Natural killer cell (primary cell): ENCODE measurements around the gene CDC123. TPM values are rescaled to one million over a fixed set of nuclear protein-coding genes. Genes with fewer than 3 reads are reported as not detected.

ENCODE experiments used
- ATAC-seq, 3 donors: fragments of 150-1000 bp in 2 of 3; fragments of 200-7000 bp in 1 of 3; cut with Tn5 transposase; 1 replicate in 1 of 3; 2 replicates in 2 of 3; pipeline ENCODE4 v1.10.0; 2021; ENCODE audit warnings: mild to moderate bottlenecking in 2 of 3, moderate library complexity in 2 of 3
- DNase-seq, 2 donors: peaks; one replicate each; pipeline versions ENCODE4 v3.0.0 to v3.0.0-alpha.2; 2013 to 2021; ENCODE audit warnings: mixed read lengths in 1 of 2
- H3K27ac ChIP-seq: one replicate; pipeline ENCODE4 v1.5.1; 2013; ENCODE audit warnings: mild to moderate bottlenecking, low read length
- H3K27me3 ChIP-seq: one replicate; pipeline ENCODE4 v1.6.1; 2013; ENCODE audit warnings: low read length; ENCODE audit not compliant: control insufficient read depth, insufficient read depth
- H3K36me3 ChIP-seq: one replicate; pipeline ENCODE4 v1.6.1; 2013; ENCODE audit warnings: low read length; ENCODE audit not compliant: control insufficient read depth, insufficient read depth
- H3K4me1 ChIP-seq: one replicate; pipeline ENCODE4 v1.6.1; 2013; ENCODE audit warnings: low read length; ENCODE audit not compliant: control insufficient read depth, insufficient read depth
- H3K4me3 ChIP-seq: one replicate; pipeline ENCODE4 v1.5.1; 2013; ENCODE audit warnings: low read length
- H3K9me3 ChIP-seq: one replicate; pipeline ENCODE4 v1.6.1; 2013; ENCODE audit warnings: low read length; ENCODE audit not compliant: control insufficient read depth, insufficient read depth
- H3K27ac Mint-ChIP-seq, 2 donors: one replicate each; pipeline ENCODE4 v1.8.0; 2022; ENCODE audit warnings: mild to moderate bottlenecking in 2 of 2, mixed read lengths in 2 of 2, moderate library complexity in 1 of 2
- H3K27me3 Mint-ChIP-seq, 2 donors: one replicate each; pipeline ENCODE4 v1.8.0; 2022; ENCODE audit warnings: low read depth in 2 of 2, mixed read lengths in 2 of 2
- H3K36me3 Mint-ChIP-seq: one replicate; pipeline ENCODE4 v1.8.0; 2022; ENCODE audit warnings: mixed read lengths
- H3K4me1 Mint-ChIP-seq, 2 donors: one replicate each; pipeline ENCODE4 v1.8.0; 2022; ENCODE audit warnings: mixed read lengths in 2 of 2
- H3K4me3 Mint-ChIP-seq: one replicate; pipeline ENCODE4 v1.8.0; 2022; ENCODE audit warnings: mild to moderate bottlenecking, moderate library complexity, mixed read lengths
- H3K9me3 Mint-ChIP-seq, 2 donors: one replicate each; pipeline ENCODE4 v1.8.0; 2022; ENCODE audit warnings: mixed read lengths in 2 of 2
- WGBS: methylation state at CpG from one replicate; pipeline ENCODE4 v1.1.7; 2013; ENCODE audit warnings: missing lambda C conversion rate; ENCODE audit not compliant: insufficient coverage; 5-methylcytosine and 5-hydroxymethylcytosine counted together
- intact Hi-C: fragments of 100-400 bp; cut with micrococcal nuclease; formaldehyde crosslinking; loops from one replicate; pipeline ENCODE4 v1.14.2; 2022
- total RNA-seq, 4 donors: library from RNA; stranded (reverse); fragments of 120-200 nt in 1 of 4; gene quantifications; one replicate each; pipeline versions ENCODE4 v1.2.3 to v1.2.4, GENCODE V29; 2013 to 2022
- TF ChIP-seq, protein P1 (sequence below): fragments of 200-600 bp; IDR thresholded peaks from one replicate; pipeline ENCODE4 v1.8.0; 2022; ENCODE audit warnings: antibody characterized with exemption

Gene CDC123
- total RNA-seq, 3 donors from 2014 or later (not counting 1 experiment from before 2014, with no cell fraction given): 45.8 to 53.3 (median 47.6) TPM

DNA sequence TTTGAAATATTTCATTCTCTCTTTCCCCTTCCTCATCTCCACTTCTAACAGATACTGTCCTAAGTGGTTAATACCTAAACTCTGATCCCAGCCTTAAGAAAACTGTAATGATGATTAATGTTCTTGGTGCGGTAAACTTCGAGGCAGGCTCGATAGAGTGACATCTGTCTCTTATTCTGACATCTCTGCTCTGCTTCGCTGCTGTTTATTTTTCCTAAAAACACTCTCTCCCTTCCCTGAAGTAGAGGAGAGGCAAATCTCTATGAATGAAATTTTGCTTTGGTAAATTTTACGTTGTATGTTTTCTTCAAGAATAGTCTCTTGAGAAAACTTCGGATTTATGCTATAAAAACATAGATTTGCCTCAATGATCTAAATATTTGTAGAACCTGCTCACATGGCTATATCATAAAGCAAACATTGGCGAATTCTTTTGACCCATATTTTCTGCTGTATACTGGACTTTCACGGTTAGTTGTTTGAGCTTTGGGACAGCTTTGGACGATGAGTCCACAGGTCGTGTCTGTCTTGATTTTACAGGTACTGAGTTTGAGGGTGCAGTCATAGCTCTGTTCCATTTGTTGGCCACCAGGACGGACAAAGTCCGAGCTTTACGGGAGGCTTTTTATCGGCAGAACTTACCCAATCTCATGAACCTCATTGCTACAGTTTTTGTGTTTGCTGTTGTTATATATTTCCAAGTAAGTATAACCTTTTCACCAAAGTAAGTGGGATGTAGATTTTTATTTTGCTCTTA, 39.4 kb upstream of the CDC123 start:
- H3K27me3 Mint-ChIP-seq: no peaks in the 10 kb centered on the region
- no peaks in the 10 kb centered on the region for H3K4me1 ChIP-seq
- H3K36me3 ChIP-seq: peaks cover 18% of the 10 kb centered on the region
- H3K4me3 ChIP-seq: no peak overlapping the region
- TF ChIP-seq, protein P1, sequence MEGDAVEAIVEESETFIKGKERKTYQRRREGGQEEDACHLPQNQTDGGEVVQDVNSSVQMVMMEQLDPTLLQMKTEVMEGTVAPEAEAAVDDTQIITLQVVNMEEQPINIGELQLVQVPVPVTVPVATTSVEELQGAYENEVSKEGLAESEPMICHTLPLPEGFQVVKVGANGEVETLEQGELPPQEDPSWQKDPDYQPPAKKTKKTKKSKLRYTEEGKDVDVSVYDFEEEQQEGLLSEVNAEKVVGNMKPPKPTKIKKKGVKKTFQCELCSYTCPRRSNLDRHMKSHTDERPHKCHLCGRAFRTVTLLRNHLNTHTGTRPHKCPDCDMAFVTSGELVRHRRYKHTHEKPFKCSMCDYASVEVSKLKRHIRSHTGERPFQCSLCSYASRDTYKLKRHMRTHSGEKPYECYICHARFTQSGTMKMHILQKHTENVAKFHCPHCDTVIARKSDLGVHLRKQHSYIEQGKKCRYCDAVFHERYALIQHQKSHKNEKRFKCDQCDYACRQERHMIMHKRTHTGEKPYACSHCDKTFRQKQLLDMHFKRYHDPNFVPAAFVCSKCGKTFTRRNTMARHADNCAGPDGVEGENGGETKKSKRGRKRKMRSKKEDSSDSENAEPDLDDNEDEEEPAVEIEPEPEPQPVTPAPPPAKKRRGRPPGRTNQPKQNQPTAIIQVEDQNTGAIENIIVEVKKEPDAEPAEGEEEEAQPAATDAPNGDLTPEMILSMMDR: no peak
- intact Hi-C loops: no loop called here
- H3K27ac ChIP-seq: no peak overlapping the region
- H3K4me1 Mint-ChIP-seq: no peaks in the 10 kb centered on the region
- H3K9me3 Mint-ChIP-seq: no peaks in the 10 kb centered on the region
- WGBS: 97% methylated on average over 11 of the region's 14 CpGs
- H3K27me3 ChIP-seq: no peaks in the 10 kb centered on the region
- ATAC-seq (no peak), DNase-seq (no peak)
- no peaks in the 10 kb centered on the region for H3K9me3 ChIP-seq
- no peak overlapping the region for H3K4me3 Mint-ChIP-seq
- H3K27ac Mint-ChIP-seq: no peak overlapping the region
- peaks cover 5% of the 10 kb centered on the region for H3K36me3 Mint-ChIP-seq

- WGBS: 83% methylated on average over 1 of the region's 3 CpGs
- no peak for ATAC-seq
- H3K4me1 ChIP-seq: no peaks in the 10 kb centered on the region
- Mint-ChIP-seq H3K36me3 (peaks cover 5% of the 10 kb centered on the region), H3K9me3 (no peaks in the 10 kb centered on the region), H3K27ac (peak overlapping the region in 1 of 2 donors; percentile 15), H3K4me3 (no peak overlapping the region), H3K27me3 (no peaks in the 10 kb centered on the region), H3K4me1 (no peaks in the 10 kb centered on the region)
- intact Hi-C loops: no loop called here
- H3K4me3 ChIP-seq: no peak overlapping the region
- TF ChIP-seq, protein P1: no peak
- peaks cover 32% of the 10 kb centered on the region for H3K36me3 ChIP-seq
- H3K9me3 ChIP-seq: no peaks in the 10 kb centered on the region
- no peak for DNase-seq
- no peaks in the 10 kb centered on the region for H3K27me3 ChIP-seq
- no peak overlapping the region for H3K27ac ChIP-seq
Measured at GRCh38 chr10:12158111-12158510, 37.9 kb upstream of the CDC123 start.

GRCh38 chr10:12160664-12161063, 35.3 kb upstream of the CDC123 start:
- no peak overlapping the region for H3K4me3 Mint-ChIP-seq
- H3K4me1 Mint-ChIP-seq: peaks cover 0 to 4% of the 10 kb centered on the region in 2 donors
- no peaks in the 10 kb centered on the region for H3K4me1 ChIP-seq
- H3K36me3 ChIP-seq: peaks cover 42% of the 10 kb centered on the region
- H3K27ac Mint-ChIP-seq: no peak overlapping the region
- H3K36me3 Mint-ChIP-seq: peaks cover 17% of the 10 kb centered on the region
- H3K27me3 ChIP-seq: no peaks in the 10 kb centered on the region
- no peak overlapping the region for H3K4me3 ChIP-seq
- H3K27ac ChIP-seq: no peak overlapping the region
- H3K27me3 Mint-ChIP-seq: no peaks in the 10 kb centered on the region
- WGBS: 96% methylated on average over 4 of the region's 5 CpGs
- DNase-seq (no peak), ATAC-seq (no peak)
- H3K9me3 ChIP-seq: no peaks in the 10 kb centered on the region
- intact Hi-C loops: no loop called here
- no peaks in the 10 kb centered on the region for H3K9me3 Mint-ChIP-seq
- TF ChIP-seq, protein P1: no peak

DNA sequence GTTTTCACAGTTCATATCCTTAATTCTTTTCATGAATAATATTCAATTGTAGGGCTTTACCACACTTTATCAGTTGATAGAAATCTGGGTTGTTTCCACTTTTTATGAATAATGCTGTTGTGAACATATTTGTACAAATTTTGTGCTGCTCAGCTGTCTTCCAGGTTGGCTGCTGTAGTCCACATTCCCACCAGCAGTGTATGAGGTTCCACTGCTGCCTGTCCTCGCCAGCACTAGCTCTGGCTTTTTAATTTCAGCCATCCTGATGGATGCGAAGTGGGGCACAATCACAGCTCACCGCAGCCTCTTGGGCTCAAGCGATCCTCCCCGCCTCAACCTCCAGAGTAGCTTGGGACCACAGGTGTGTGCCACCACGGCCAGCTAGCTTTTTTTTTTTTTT, 33.1 kb upstream of the CDC123 start:
- peaks cover 0 to 4% of the 10 kb centered on the region in 2 donors for H3K4me1 Mint-ChIP-seq
- H3K9me3 ChIP-seq: no peaks in the 10 kb centered on the region
- no peaks in the 10 kb centered on the region for H3K9me3 Mint-ChIP-seq
- DNase-seq: no peak
- TF ChIP-seq, protein P1: no peak
- H3K27ac Mint-ChIP-seq: no peak overlapping the region
- no peaks in the 10 kb centered on the region for H3K27me3 Mint-ChIP-seq
- ATAC-seq: no peak
- H3K36me3 ChIP-seq: peaks cover 53% of the 10 kb centered on the region
- intact Hi-C loops: no loop called here
- no peaks in the 10 kb centered on the region for H3K4me1 ChIP-seq
- WGBS: 85% methylated on average over 6 of the region's 6 CpGs
- H3K27me3 ChIP-seq: no peaks in the 10 kb centered on the region
- no peak overlapping the region for H3K4me3 ChIP-seq
- H3K36me3 Mint-ChIP-seq: peaks cover 22% of the 10 kb centered on the region
- no peak overlapping the region for H3K27ac ChIP-seq
- H3K4me3 Mint-ChIP-seq: no peak overlapping the region
